C4-2B (cell line): ENCODE data around the gene NOP56.

Experiments
- CTCF ChIP-seq: fragments of 450-650 bp; conservative IDR thresholded peaks from 2 replicates; pipeline ENCODE4 v1.5.1; 2017; ENCODE audit warnings: mild to moderate bottlenecking
- ZFX ChIP-seq: fragments of 450-650 bp; IDR thresholded peaks from 2 replicates; pipeline ENCODE4 v1.6.1; 2017

GRCh38 chr20:2663364-2663886 lies 11.0 kb downstream of the NOP56 start:
- TF ChIP-seq CTCF (no peak), ZFX (no peak)
